ENCODE measurements around the gene CDKN2B. TPM values are rescaled to one million over a fixed set of nuclear protein-coding genes. Genes with fewer than 3 reads are reported as not detected.

Gene CDKN2B
- polyA plus RNA-seq, 1 donor from 2014 or later = 0.15 TPM

DNA sequence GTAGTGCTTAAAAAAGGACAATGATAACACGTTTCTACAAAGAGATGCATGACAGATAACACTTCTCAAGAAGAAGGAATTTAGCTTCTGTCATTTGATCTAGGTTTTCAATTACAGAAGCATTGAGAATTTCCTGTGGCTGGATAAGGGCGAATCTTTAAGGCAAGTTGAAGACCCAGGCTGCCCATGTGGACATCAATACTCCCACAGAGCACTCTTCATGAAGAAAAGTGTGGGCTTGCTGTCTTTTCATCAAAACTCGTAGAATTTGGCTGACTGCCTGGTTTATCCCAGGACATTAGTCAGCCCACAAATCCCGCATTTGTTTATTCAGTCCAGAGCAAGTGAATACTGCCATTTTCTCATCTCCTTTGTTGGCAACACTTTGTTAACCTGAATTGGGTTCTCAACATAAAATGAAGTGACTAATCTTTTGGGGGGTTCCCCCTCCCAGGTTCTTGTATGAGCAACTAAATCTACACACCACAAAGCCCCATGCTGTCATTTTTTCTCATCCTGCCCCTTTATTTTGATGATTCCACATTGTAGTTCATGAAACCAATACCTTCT lies 43.4 kb upstream of the CDKN2B start:
- H2AFZ ChIP-seq (ENCODE audit: low read depth, low read length) = no peak overlapping the region
- no peaks in the 10 kb centered on the region for H3K27me3 ChIP-seq (ENCODE audit: insufficient read depth, low read depth, low read length)
- TF ChIP-seq TAF1 (IDR thresholded peaks at IDR 0.05; ENCODE audit: low read depth) = no peak
- TF ChIP-seq POLR2AphosphoS5 (IDR thresholded peaks at IDR 0.05) = no peak
- no peak for TF ChIP-seq RAD21 (conservative IDR thresholded peaks at IDR 0.05)
- no peak for TF ChIP-seq MXI1 (conservative IDR thresholded peaks at IDR 0.05; ENCODE audit: poor library complexity, severe bottlenecking)
- no peak for TF ChIP-seq SMC3 (conservative IDR thresholded peaks at IDR 0.05; ENCODE audit: poor library complexity)
- TF ChIP-seq, protein P1, sequence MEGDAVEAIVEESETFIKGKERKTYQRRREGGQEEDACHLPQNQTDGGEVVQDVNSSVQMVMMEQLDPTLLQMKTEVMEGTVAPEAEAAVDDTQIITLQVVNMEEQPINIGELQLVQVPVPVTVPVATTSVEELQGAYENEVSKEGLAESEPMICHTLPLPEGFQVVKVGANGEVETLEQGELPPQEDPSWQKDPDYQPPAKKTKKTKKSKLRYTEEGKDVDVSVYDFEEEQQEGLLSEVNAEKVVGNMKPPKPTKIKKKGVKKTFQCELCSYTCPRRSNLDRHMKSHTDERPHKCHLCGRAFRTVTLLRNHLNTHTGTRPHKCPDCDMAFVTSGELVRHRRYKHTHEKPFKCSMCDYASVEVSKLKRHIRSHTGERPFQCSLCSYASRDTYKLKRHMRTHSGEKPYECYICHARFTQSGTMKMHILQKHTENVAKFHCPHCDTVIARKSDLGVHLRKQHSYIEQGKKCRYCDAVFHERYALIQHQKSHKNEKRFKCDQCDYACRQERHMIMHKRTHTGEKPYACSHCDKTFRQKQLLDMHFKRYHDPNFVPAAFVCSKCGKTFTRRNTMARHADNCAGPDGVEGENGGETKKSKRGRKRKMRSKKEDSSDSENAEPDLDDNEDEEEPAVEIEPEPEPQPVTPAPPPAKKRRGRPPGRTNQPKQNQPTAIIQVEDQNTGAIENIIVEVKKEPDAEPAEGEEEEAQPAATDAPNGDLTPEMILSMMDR (IDR thresholded peaks at IDR 0.05; ENCODE audit: poor library complexity, severe bottlenecking) = no peak
- no peak for TF ChIP-seq EZH2 (IDR thresholded peaks at IDR 0.05; ENCODE audit: borderline replicate concordance, insufficient read depth, low read length, poor library complexity, severe bottlenecking)
- TF ChIP-seq, protein P2, sequence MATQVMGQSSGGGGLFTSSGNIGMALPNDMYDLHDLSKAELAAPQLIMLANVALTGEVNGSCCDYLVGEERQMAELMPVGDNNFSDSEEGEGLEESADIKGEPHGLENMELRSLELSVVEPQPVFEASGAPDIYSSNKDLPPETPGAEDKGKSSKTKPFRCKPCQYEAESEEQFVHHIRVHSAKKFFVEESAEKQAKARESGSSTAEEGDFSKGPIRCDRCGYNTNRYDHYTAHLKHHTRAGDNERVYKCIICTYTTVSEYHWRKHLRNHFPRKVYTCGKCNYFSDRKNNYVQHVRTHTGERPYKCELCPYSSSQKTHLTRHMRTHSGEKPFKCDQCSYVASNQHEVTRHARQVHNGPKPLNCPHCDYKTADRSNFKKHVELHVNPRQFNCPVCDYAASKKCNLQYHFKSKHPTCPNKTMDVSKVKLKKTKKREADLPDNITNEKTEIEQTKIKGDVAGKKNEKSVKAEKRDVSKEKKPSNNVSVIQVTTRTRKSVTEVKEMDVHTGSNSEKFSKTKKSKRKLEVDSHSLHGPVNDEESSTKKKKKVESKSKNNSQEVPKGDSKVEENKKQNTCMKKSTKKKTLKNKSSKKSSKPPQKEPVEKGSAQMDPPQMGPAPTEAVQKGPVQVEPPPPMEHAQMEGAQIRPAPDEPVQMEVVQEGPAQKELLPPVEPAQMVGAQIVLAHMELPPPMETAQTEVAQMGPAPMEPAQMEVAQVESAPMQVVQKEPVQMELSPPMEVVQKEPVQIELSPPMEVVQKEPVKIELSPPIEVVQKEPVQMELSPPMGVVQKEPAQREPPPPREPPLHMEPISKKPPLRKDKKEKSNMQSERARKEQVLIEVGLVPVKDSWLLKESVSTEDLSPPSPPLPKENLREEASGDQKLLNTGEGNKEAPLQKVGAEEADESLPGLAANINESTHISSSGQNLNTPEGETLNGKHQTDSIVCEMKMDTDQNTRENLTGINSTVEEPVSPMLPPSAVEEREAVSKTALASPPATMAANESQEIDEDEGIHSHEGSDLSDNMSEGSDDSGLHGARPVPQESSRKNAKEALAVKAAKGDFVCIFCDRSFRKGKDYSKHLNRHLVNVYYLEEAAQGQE (IDR thresholded peaks at IDR 0.05; ENCODE audit: borderline replicate concordance) = no peak
- no peak for TF ChIP-seq EP300 (conservative IDR thresholded peaks at IDR 0.05; ENCODE audit: poor library complexity, severe bottlenecking)
- no peak overlapping the region for H3K4me3 ChIP-seq (ENCODE audit: low read length)
- no peak overlapping the region for H3K9ac ChIP-seq (ENCODE audit: low read length)
- H3K9me3 ChIP-seq (ENCODE audit: low read length) = no peaks in the 10 kb centered on the region
- no peaks in the 10 kb centered on the region for H3K79me2 ChIP-seq (replicated peaks; ENCODE audit: insufficient read depth, low read length)
- H3K27ac ChIP-seq (ENCODE audit: low read length) = no peak overlapping the region
- no peaks in the 10 kb centered on the region for H3F3A ChIP-seq (ENCODE audit: insufficient read depth, low read length, poor library complexity, severe bottlenecking)
- no peaks in the 10 kb centered on the region for H3K9me2 ChIP-seq (ENCODE audit: insufficient read depth, low read length)
- no peak overlapping the region for H3K4me2 ChIP-seq (ENCODE audit: low read length)
- no peaks in the 10 kb centered on the region for H4K20me1 ChIP-seq (ENCODE audit: insufficient read depth)
- no peaks in the 10 kb centered on the region for H3K36me3 ChIP-seq (ENCODE audit: insufficient read depth, low read length)

DNA sequence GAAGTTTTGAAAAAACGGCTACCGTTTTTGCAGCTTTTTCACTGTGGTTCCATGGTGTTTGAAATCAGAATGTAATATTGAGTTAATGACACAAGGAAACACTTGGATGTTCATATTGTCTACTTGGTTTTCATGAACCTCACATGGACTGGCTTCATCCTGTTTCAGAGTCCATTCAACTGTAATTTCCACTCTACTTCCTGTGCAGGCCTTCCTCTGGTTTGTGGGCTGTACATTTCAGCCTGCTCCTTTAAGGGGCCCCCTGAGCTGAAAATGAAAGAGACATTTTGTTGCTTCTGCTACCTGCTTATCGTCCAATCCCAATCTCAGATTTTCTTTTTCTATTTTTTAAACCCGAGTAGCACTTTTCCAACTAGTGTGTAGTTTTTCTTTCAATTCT lies 41.8 kb upstream of the CDKN2B start:
- no peak overlapping the region for H3K9ac ChIP-seq (ENCODE audit: low read length)
- H3K27me3 ChIP-seq (ENCODE audit: insufficient read depth, low read depth, low read length) = no peaks in the 10 kb centered on the region
- H3F3A ChIP-seq (ENCODE audit: insufficient read depth, low read length, poor library complexity, severe bottlenecking) = no peaks in the 10 kb centered on the region
- no peaks in the 10 kb centered on the region for H3K79me2 ChIP-seq (replicated peaks; ENCODE audit: insufficient read depth, low read length)
- TF ChIP-seq TAF1 (IDR thresholded peaks at IDR 0.05; ENCODE audit: low read depth) = no peak
- TF ChIP-seq EP300 (conservative IDR thresholded peaks at IDR 0.05; ENCODE audit: poor library complexity, severe bottlenecking) = no peak
- TF ChIP-seq POLR2AphosphoS5 (IDR thresholded peaks at IDR 0.05) = no peak
- TF ChIP-seq RAD21 (conservative IDR thresholded peaks at IDR 0.05) = no peak
- TF ChIP-seq, protein P2 (IDR thresholded peaks at IDR 0.05; ENCODE audit: borderline replicate concordance) = no peak
- no peak for TF ChIP-seq SMC3 (conservative IDR thresholded peaks at IDR 0.05; ENCODE audit: poor library complexity)
- no peak for TF ChIP-seq MXI1 (conservative IDR thresholded peaks at IDR 0.05; ENCODE audit: poor library complexity, severe bottlenecking)
- no peak for TF ChIP-seq EZH2 (IDR thresholded peaks at IDR 0.05; ENCODE audit: borderline replicate concordance, insufficient read depth, low read length, poor library complexity, severe bottlenecking)
- no peaks in the 10 kb centered on the region for H3K36me3 ChIP-seq (ENCODE audit: insufficient read depth, low read length)
- no peak overlapping the region for H3K4me3 ChIP-seq (ENCODE audit: low read length)
- no peak overlapping the region for H3K27ac ChIP-seq (ENCODE audit: low read length)
- H4K20me1 ChIP-seq (ENCODE audit: insufficient read depth) = no peaks in the 10 kb centered on the region
- no peak overlapping the region for H2AFZ ChIP-seq (ENCODE audit: low read depth, low read length)
- no peak overlapping the region for H3K4me2 ChIP-seq (ENCODE audit: low read length)
- no peaks in the 10 kb centered on the region for H3K9me2 ChIP-seq (ENCODE audit: insufficient read depth, low read length)
- H3K9me3 ChIP-seq (ENCODE audit: low read length) = no peaks in the 10 kb centered on the region

All from neural cell (in vitro differentiated cells).